ENCODE measurements around the gene RNF166.

The RNF166 gene

GRCh38 chr16:88691129-88691813, 14.9 kb downstream of the RNF166 start:
- no peak for DNase-seq

GRCh38 chr16:88690341-88691128, 15.7 kb downstream of the RNF166 start:
- no peak for DNase-seq

- DNase-seq, result no peak
Measured at GRCh38 chr16:88688013-88688778, 18.0 kb downstream of the RNF166 start.

GRCh38 chr16:88687676-88688012, 18.6 kb downstream of the RNF166 start:
- no peak for DNase-seq

- no peak for DNase-seq
Measured at GRCh38 chr16:88687254-88687576, 19.0 kb downstream of the RNF166 start.

GRCh38 chr16:88686439-88687253, 19.6 kb downstream of the RNF166 start, which contains the start of gene SNAI3:
SNAI3 (minus strand) TSS chr16:88686507; CDS start chr16:88686406, 101 bp downstream.
- peak; percentile 81 for DNase-seq

GRCh38 chr16:88686062-88686438, 20.2 kb downstream of the RNF166 start:
- DNase-seq, result no peak

- DNase-seq, result no peak
Measured at GRCh38 chr16:88685156-88686061, 20.8 kb downstream of the RNF166 start.

- no peak for DNase-seq
Measured at GRCh38 chr16:88684569-88685155, 21.5 kb downstream of the RNF166 start.

GRCh38 chr16:88681709-88682451, 24.3 kb downstream of the RNF166 start:
- no peak for DNase-seq

- no peak for DNase-seq
Measured at GRCh38 chr16:88681084-88681680, 25.0 kb downstream of the RNF166 start.

GRCh38 chr16:88680554-88681083, 25.6 kb downstream of the RNF166 start:
- no peak for DNase-seq

- DNase-seq, result no peak
Measured at GRCh38 chr16:88678224-88678979, 27.8 kb downstream of the RNF166 start.

- no peak for DNase-seq
Measured at GRCh38 chr16:88677721-88678120, 28.5 kb downstream of the RNF166 start.

GRCh38 chr16:88676502-88677242, 29.5 kb downstream of the RNF166 start:
- no peak for DNase-seq

GRCh38 chr16:88673716-88674379, 32.4 kb downstream of the RNF166 start:
- DNase-seq, result no peak

- no peak for DNase-seq
Measured at GRCh38 chr16:88672776-88673175, 33.4 kb downstream of the RNF166 start.

GRCh38 chr16:88671806-88672205, 34.4 kb downstream of the RNF166 start:
- no peak for DNase-seq

Measured in activated gamma-delta T cell (primary cell).